Chondrocyte (in vitro differentiated cells): ENCODE measurements around the gene PPM1M. TPM values are rescaled to one million over a fixed set of nuclear protein-coding genes. Genes with fewer than 3 reads are reported as not detected.
A peak's percentile ranks its signal among the peaks of the same experiment; 100 is the strongest.

ENCODE experiments used
- DNase-seq: peaks from one replicate; pipeline ENCODE4 v3.0.0; 2021; ENCODE audit warnings: mixed read lengths, low spot score
- H3K27ac Mint-ChIP-seq: one replicate; pipeline ENCODE4 v1.8.0; 2021; ENCODE audit warnings: mild to moderate bottlenecking, moderate library complexity, mixed read lengths; ENCODE audit not compliant: unreplicated experiment
- H3K27me3 Mint-ChIP-seq: 2 replicates; pipeline ENCODE4 v1.8.0; 2021; ENCODE audit warnings: low read depth, mixed read lengths
- H3K36me3 Mint-ChIP-seq: 2 replicates; pipeline ENCODE4 v1.8.0; 2021; ENCODE audit warnings: low read depth, mixed read lengths
- H3K4me1 Mint-ChIP-seq: 2 replicates; pipeline ENCODE4 v1.8.0; 2021; ENCODE audit warnings: low read depth, mild to moderate bottlenecking, mixed read lengths
- H3K4me3 Mint-ChIP-seq: one replicate; pipeline ENCODE4 v1.8.0; 2021; ENCODE audit warnings: mild to moderate bottlenecking, moderate library complexity, mixed read lengths; ENCODE audit not compliant: unreplicated experiment
- H3K9me3 Mint-ChIP-seq: 2 replicates; pipeline ENCODE4 v1.8.0; 2021; ENCODE audit warnings: low read depth, mixed read lengths
- CTCF ChIP-seq: fragments of 200-600 bp; sonication (generic); IDR thresholded peaks from 2 replicates; pipeline ENCODE4 v1.5.0; 2021; ENCODE audit warnings: antibody characterized with exemption, mild to moderate bottlenecking, moderate library complexity
- total RNA-seq: library from RNA; stranded (reverse); gene quantifications from 3 replicates; pipeline ENCODE4 v1.2.1, GENCODE V29; 2021

The PPM1M gene
- total RNA-seq, 1 donor from 2014 or later: 20.1 TPM

DNA sequence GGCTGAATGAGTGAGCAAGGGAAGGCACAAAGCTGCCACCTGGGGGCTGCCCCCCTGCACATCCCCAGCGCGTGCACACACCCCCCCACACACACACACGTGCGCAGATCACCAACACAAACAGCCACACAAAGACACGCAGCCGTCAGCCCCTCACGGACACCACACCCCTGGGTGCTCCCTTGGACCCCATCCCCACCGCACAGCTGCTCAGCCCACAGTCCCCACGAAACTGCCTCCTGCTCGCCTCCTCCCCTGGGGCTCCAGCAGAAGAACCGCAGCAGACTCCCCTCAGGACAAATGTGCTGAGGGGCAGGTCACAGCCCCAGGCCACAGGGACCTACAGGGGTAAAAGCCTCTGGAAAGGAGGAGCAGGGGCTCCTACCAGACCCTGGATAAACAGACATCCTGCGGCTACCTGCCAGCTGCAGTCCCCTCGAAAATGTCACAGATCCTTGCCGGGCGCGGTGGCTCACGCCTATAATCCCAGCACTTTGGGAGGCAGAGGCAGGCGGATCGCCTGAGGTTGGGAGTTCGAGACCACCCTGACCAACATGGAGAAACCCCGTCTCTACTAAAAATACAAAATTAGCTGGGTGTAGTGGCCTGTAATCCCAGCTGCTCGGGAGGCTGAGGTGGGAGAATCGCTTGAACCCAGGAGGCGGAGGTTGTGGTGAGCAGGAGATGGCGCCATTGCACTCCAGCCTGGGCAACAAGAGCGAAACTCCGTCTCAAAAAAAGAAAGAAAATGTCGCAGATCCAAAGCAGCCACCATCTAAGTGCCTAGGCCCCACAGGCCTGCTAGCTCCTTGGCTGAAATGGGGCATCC, 13.1 kb upstream of the PPM1M start:
- Mint-ChIP-seq H3K4me3 (no peak overlapping the region), H3K4me1 (peaks cover 21% of the 10 kb centered on the region), H3K36me3 (peaks cover 30% of the 10 kb centered on the region), H3K27ac (no peak overlapping the region), H3K9me3 (no peaks in the 10 kb centered on the region), H3K27me3 (no peaks in the 10 kb centered on the region)
- DNase-seq: no peak
- peak; percentile 37 for TF ChIP-seq CTCF

- TF ChIP-seq CTCF: no peak
- DNase-seq: no peak
- H3K27me3 Mint-ChIP-seq: no peaks in the 10 kb centered on the region
- no peak overlapping the region for H3K4me3 Mint-ChIP-seq
- no peaks in the 10 kb centered on the region for H3K9me3 Mint-ChIP-seq
- no peak overlapping the region for H3K27ac Mint-ChIP-seq
- peaks cover 28% of the 10 kb centered on the region for H3K36me3 Mint-ChIP-seq
- H3K4me1 Mint-ChIP-seq: peaks cover 28% of the 10 kb centered on the region
Observed at GRCh38 chr3:52233108-52233591, 12.4 kb upstream of the PPM1M start.

- no peak overlapping the region for H3K4me3 Mint-ChIP-seq
- no peaks in the 10 kb centered on the region for H3K27me3 Mint-ChIP-seq
- no peak for DNase-seq
- H3K27ac Mint-ChIP-seq: no peak overlapping the region
- H3K36me3 Mint-ChIP-seq: peaks cover 28% of the 10 kb centered on the region
- no peak for TF ChIP-seq CTCF
- H3K4me1 Mint-ChIP-seq: peaks cover 31% of the 10 kb centered on the region
- no peaks in the 10 kb centered on the region for H3K9me3 Mint-ChIP-seq
Observed at GRCh38 chr3:52233968-52234367, 11.6 kb upstream of the PPM1M start.

DNA sequence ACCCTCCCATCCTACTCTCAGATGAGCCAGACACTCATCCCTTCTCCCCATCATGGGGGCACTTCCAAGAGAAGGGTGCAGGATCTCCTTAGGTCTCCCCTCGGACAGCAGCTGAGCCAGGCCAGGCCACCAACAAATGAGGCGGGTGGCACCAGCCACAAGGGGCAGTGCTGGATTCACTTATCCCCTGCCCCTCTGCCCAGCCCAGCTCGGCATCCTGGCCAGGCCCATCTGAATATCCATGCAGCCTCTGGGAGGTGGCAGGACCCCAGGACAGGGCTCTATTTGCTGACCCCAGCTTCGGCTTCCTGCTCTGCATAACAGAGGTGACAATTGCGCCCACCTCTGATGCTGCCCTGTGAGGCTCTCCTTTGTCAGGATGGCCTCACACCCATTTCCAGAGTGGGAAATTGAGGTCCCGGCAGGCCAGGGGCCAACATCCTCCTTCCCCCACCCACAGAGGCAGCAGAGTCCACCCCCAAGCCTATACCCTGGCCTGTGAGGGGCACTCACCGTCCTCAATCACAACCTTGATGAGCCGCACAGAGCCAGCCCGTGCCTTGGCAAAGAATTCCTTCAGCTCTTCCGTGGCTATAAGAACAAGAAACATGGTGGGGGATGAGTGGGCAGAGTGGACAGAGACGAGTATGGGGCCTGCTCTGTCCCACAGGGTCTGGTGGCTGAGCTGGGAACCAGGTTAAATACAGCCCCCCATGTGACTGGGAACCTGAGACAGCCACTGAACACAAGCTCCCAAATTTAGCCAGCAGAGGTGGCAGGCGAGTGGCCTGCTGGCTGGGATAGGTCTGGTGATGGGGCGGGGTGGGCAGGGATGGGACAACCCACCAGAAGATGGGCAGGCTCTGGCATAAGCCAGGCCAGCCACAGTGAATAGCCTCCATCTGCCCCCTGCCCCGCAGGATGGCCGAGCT, 10.8 kb upstream of the PPM1M start:
- Mint-ChIP-seq H3K27ac (peak overlapping the region; percentile 27), H3K36me3 (peaks cover 25% of the 10 kb centered on the region), H3K9me3 (no peaks in the 10 kb centered on the region), H3K4me3 (no peak overlapping the region), H3K4me1 (peaks cover 36% of the 10 kb centered on the region), H3K27me3 (no peaks in the 10 kb centered on the region)
- peak; percentile 64 for DNase-seq
- no peak for TF ChIP-seq CTCF

- Mint-ChIP-seq H3K27me3 (no peaks in the 10 kb centered on the region), H3K27ac (peak overlapping the region; percentile 59), H3K4me1 (peaks cover 48% of the 10 kb centered on the region), H3K4me3 (peak overlapping the region; percentile 12), H3K9me3 (no peaks in the 10 kb centered on the region), H3K36me3 (peaks cover 14% of the 10 kb centered on the region)
- no peak for TF ChIP-seq CTCF
- DNase-seq: peak; percentile 60
Observed at GRCh38 chr3:52236424-52236886, 9.1 kb upstream of the PPM1M start.
